Endodermal cell (in vitro differentiated cells): ENCODE measurements around the gene ADARB1. TPM values are rescaled to one million over a fixed set of nuclear protein-coding genes. Genes with fewer than 3 reads are reported as not detected.

Experiments used
- DNase-seq: peaks from one replicate; pipeline ENCODE4 v3.0.0-alpha.2; 2017
- H3K27ac ChIP-seq: 2 replicates; pipeline ENCODE4 v1.5.1; 2013; ENCODE audit warnings: mild to moderate bottlenecking, low read depth, low read length, moderate library complexity
- H3K27me3 ChIP-seq: 2 replicates; pipeline ENCODE4 v1.6.1; 2013; ENCODE audit warnings: mild to moderate bottlenecking, low read length, moderate library complexity; ENCODE audit not compliant: insufficient read depth, control insufficient read depth, poor library complexity, severe bottlenecking
- H3K36me3 ChIP-seq: 2 replicates; pipeline ENCODE4 v1.7.0; 2013; ENCODE audit warnings: mild to moderate bottlenecking, low read length, moderate library complexity; ENCODE audit not compliant: control insufficient read depth, insufficient read depth
- H3K4me1 ChIP-seq: one replicate; pipeline ENCODE4 v1.7.0; 2013; ENCODE audit warnings: low read length; ENCODE audit not compliant: control insufficient read depth, insufficient read depth
- H3K4me3 ChIP-seq: 2 replicates; pipeline ENCODE4 v1.5.1; 2013; ENCODE audit warnings: mild to moderate bottlenecking, low read length, moderate library complexity
- H3K9ac ChIP-seq: 2 replicates; pipeline ENCODE4 v1.6.1; 2013; ENCODE audit warnings: mild to moderate bottlenecking, low read length, moderate library complexity; ENCODE audit not compliant: poor library complexity, severe bottlenecking; ENCODE audit errors: extremely low read depth
- H3K9me3 ChIP-seq: 2 replicates; pipeline ENCODE4 v1.6.1; 2013; ENCODE audit warnings: mild to moderate bottlenecking, low read length, moderate library complexity; ENCODE audit not compliant: control insufficient read depth
- H3K27ac Mint-ChIP-seq: 2 replicates; pipeline ENCODE4 v1.8.0; 2020; ENCODE audit warnings: mixed read lengths
- H3K27me3 Mint-ChIP-seq: 2 replicates; pipeline ENCODE4 v1.8.0; 2021; ENCODE audit warnings: mild to moderate bottlenecking, mixed read lengths; ENCODE audit not compliant: insufficient read depth
- H3K36me3 Mint-ChIP-seq: 2 replicates; pipeline ENCODE4 v1.8.0; 2020; ENCODE audit warnings: low read depth, mixed read lengths
- H3K4me1 Mint-ChIP-seq: 2 replicates; pipeline ENCODE4 v1.8.0; 2020; ENCODE audit warnings: mixed read lengths
- H3K4me3 Mint-ChIP-seq: 2 replicates; pipeline ENCODE4 v1.8.0; 2020; ENCODE audit warnings: mild to moderate bottlenecking, moderate library complexity, mixed read lengths
- H3K9me3 Mint-ChIP-seq: 2 replicates; pipeline ENCODE4 v1.8.0; 2020; ENCODE audit warnings: mild to moderate bottlenecking, mixed read lengths
- WGBS, 2 experiments: methylation state at CpG; one replicate each; pipeline versions ENCODE4 v1.1.5 to v1.1.7; 2013; ENCODE audit warnings: missing lambda C conversion rate in 2 of 2, mixed read lengths in 1 of 2; ENCODE audit not compliant: insufficient coverage in 1 of 2, insufficient read length in 1 of 2; 5-methylcytosine and 5-hydroxymethylcytosine counted together
- total RNA-seq, 2 donors: library from RNA; stranded (reverse); fragmentation: NEBNext Ultra II Directional in 1 of 2; extraction: Animal tissue kit (Norgen Biotek cat#: 25700) in 1 of 2; gene quantifications; 2 replicates in 1 of 2; 3 replicates in 1 of 2; pipeline ENCODE4 v1.2.1, GENCODE V29; 2021
- TF ChIP-seq, protein P1 (sequence below): fragments of 200-600 bp; sonication (generic); conservative IDR thresholded peaks from 2 replicates; pipeline ENCODE4 v1.5.0; 2021; ENCODE audit warnings: antibody characterized with exemption, mild to moderate bottlenecking

ADARB1 gene
- total RNA-seq, 2 donors from 2014 or later = 11.5 to 20.1 TPM

DNA sequence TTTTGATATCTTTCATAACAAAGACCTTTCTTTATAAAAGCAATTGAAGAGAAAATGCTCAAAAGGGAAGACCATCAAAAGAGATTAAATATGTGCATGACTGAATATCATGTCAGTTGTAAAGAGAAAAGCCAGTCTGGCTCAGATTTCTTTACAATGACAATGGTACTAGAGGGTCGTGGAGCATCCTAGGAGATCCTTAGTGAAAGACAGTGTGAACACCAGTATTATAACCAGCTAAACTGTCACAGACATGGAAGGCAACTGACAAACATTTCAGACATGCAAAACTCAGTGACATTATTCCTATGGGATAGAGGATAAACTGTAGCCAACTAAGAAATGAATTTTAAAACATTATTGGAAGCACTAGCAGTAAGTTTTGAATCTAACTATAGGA is 27.1 kb upstream of the ADARB1 start:
- Histone ChIP-seq H3K4me3 (no peak overlapping the region), H3K4me1 (no peaks in the 10 kb centered on the region), H3K9ac (no peak overlapping the region), H3K27me3 (no peaks in the 10 kb centered on the region), H3K27ac (no peak overlapping the region), H3K36me3 (no peaks in the 10 kb centered on the region), H3K9me3 (peaks cover 7% of the 10 kb centered on the region)
- no peak overlapping the region for H3K27ac Mint-ChIP-seq
- H3K36me3 Mint-ChIP-seq = no peaks in the 10 kb centered on the region
- no peak overlapping the region for H3K4me3 Mint-ChIP-seq
- 91 to 100% methylated on average over 1 of the region's 1 CpG for WGBS, 2 experiments
- peaks cover 27% of the 10 kb centered on the region for H3K9me3 Mint-ChIP-seq
- H3K4me1 Mint-ChIP-seq = peaks cover 12% of the 10 kb centered on the region
- no peak for DNase-seq
- TF ChIP-seq, protein P1, sequence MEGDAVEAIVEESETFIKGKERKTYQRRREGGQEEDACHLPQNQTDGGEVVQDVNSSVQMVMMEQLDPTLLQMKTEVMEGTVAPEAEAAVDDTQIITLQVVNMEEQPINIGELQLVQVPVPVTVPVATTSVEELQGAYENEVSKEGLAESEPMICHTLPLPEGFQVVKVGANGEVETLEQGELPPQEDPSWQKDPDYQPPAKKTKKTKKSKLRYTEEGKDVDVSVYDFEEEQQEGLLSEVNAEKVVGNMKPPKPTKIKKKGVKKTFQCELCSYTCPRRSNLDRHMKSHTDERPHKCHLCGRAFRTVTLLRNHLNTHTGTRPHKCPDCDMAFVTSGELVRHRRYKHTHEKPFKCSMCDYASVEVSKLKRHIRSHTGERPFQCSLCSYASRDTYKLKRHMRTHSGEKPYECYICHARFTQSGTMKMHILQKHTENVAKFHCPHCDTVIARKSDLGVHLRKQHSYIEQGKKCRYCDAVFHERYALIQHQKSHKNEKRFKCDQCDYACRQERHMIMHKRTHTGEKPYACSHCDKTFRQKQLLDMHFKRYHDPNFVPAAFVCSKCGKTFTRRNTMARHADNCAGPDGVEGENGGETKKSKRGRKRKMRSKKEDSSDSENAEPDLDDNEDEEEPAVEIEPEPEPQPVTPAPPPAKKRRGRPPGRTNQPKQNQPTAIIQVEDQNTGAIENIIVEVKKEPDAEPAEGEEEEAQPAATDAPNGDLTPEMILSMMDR = no peak
- peaks cover 17% of the 10 kb centered on the region for H3K27me3 Mint-ChIP-seq

DNA sequence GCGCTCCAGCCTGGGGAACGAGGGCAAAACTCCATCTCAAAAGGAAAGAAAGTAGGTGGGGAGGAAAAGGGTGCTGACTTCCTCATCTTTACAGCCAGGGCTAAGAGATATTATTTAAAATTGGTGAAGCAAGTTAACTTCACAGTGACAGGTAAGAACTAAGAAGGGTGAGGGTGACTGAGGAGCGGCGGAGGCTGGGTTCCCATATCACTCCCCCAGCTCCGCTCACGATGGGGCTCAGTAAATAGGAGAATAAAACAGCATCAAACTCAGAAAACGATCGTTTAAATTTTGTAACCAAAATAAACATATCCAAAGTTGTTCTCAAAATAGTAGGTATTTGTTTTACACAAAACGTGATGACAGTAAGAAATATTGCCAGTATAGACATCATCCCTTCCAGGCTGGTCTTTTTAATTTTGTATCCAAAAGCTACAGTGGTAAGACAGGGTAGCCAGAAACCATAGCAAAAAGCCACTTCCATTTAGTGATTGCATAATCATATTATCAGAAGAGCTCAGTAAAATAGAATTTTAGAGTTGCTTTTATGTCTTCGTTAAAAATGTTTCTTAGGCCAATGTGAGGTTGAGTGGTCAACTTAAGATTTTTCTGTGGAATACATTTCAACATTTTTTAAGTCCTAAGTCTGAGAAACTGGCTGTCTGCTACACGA is 26.2 kb upstream of the ADARB1 start:
- H3K27ac Mint-ChIP-seq = no peak overlapping the region
- TF ChIP-seq, protein P1 = no peak
- Histone ChIP-seq H3K36me3 (no peaks in the 10 kb centered on the region), H3K27me3 (no peaks in the 10 kb centered on the region), H3K27ac (no peak overlapping the region), H3K9me3 (peaks cover 7% of the 10 kb centered on the region), H3K4me1 (no peaks in the 10 kb centered on the region), H3K9ac (no peak overlapping the region), H3K4me3 (no peak overlapping the region)
- no peak overlapping the region for H3K4me3 Mint-ChIP-seq
- peaks cover 27% of the 10 kb centered on the region for H3K9me3 Mint-ChIP-seq
- no peaks in the 10 kb centered on the region for H3K36me3 Mint-ChIP-seq
- H3K27me3 Mint-ChIP-seq = peaks cover 17% of the 10 kb centered on the region
- 92 to 97% methylated on average over 9 to 11 of the region's 11 CpGs for WGBS, 2 experiments
- peaks cover 12% of the 10 kb centered on the region for H3K4me1 Mint-ChIP-seq
- DNase-seq = no peak

DNA sequence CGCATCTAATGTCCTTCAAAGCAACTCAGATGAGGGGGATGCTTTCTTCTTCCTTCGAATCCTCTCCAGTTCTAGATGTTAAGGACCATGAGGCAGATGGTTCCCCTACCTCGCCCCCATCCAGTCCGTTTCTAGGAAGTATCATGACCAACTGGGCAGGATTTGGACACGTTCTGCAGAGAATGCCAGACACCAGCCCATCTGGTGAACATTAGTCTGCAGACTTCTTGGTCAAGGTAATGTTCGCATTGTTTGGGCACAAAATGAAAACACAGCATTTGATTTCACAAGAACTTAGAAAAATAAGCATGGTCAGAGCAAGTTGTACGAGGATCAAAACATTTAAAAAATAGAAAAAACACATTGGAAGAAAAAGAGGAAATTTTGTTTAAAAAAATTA is 25.4 kb upstream of the ADARB1 start:
- DNase-seq = peak; percentile 12
- TF ChIP-seq, protein P1 = no peak
- Mint-ChIP-seq H3K27me3 (peaks cover 17% of the 10 kb centered on the region), H3K27ac (no peak overlapping the region), H3K36me3 (no peaks in the 10 kb centered on the region), H3K9me3 (peaks cover 27% of the 10 kb centered on the region), H3K4me3 (no peak overlapping the region), H3K4me1 (peaks cover 16% of the 10 kb centered on the region)
- H3K9me3 ChIP-seq = peaks cover 7% of the 10 kb centered on the region
- H3K4me1 ChIP-seq = no peaks in the 10 kb centered on the region
- no peak overlapping the region for H3K9ac ChIP-seq
- no peaks in the 10 kb centered on the region for H3K27me3 ChIP-seq
- H3K27ac ChIP-seq = no peak overlapping the region
- H3K4me3 ChIP-seq = no peak overlapping the region
- H3K36me3 ChIP-seq = no peaks in the 10 kb centered on the region
- WGBS, 2 experiments = 94 to 95% methylated on average over 6 to 7 of the region's 7 CpGs
